Measurements from ENCODE around the gene ATF7. TPM values are rescaled to one million over a fixed set of nuclear protein-coding genes. Genes with fewer than 3 reads are reported as not detected.
A peak's percentile ranks its signal among the peaks of the same experiment; 100 is the strongest.

ATF7 gene
- total and polyA plus RNA-seq, 9 of the 15 experiments (the other 6 are each of a cell fraction or from before 2014, with no cell fraction given), result 10.6 to 30.4 (median 20.7) TPM

GRCh38 chr12:53593031-53593430 is 33.2 kb downstream of the ATF7 start:
- FAIRE-seq (no peak), ATAC-seq (no peak), DNase-seq (ENCODE audit: extremely low read depth in 1 of 4, low spot score in 3 of 4) (no peak)
- peak; percentile 28; the same call in 1 of the 2 replicates for TF ChIP-seq ZNF121 (CRISPR knock-in tag; conservative IDR thresholded peaks at IDR 0.05)
- no peak for TF ChIP-seq GATAD2A (IDR thresholded peaks at IDR 0.05)
- CTCF ChIA-PET (ENCODE audit: low intra/inter-chr PET ratio), result interaction anchor here (0.7 kb wide), 1 partner anchor 28 kb away, joined by 4 read pairs; no protein-coding TSS in a partner anchor
- no TSS peak for BruUV-seq (replicated peaks)
- no peak overlapping the region for H2AFZ ChIP-seq (ENCODE audit: low read depth, low read length)
- no peaks in the 10 kb centered on the region for H4K20me1 ChIP-seq (replicated peaks; ENCODE audit: control insufficient read depth, insufficient read depth, low read length)
- in situ Hi-C loops (cut with MboI) (no loop called here), intact Hi-C loops (cut with micrococcal nuclease) (no loop called here)
- 57% methylated on average over 1 of the region's 1 CpG for WGBS (ENCODE audit: insufficient coverage, low coverage, missing lambda C conversion rate)
- H3K4me1 ChIP-seq (replicated peaks in 1 of 2; ENCODE audit: control insufficient read depth in 2 of 2, insufficient read depth in 2 of 2, low read length in 2 of 2), result peaks cover 0 to 7% of the 10 kb centered on the region in 2 experiments; a peak in 1 of 5 replicates
- POLR2A ChIA-PET, result interaction anchor here (0.7 kb wide), 1 partner anchor 38 kb away, joined by 4 read pairs; no protein-coding TSS in a partner anchor
- H3K79me2 ChIP-seq (ENCODE audit: control insufficient read depth, insufficient read depth, low read length), result no peaks in the 10 kb centered on the region; the same call in 2 of the 3 replicates
- H3K4me2 ChIP-seq (ENCODE audit: insufficient read depth, low read length), result no peak overlapping the region
- H3K9me1 ChIP-seq (ENCODE audit: control insufficient read depth, insufficient read depth, low read length), result no peaks in the 10 kb centered on the region
- H3K9ac ChIP-seq (ENCODE audit: insufficient read depth in 1 of 2, low read depth in 2 of 2, low read length in 2 of 2), result no peak overlapping the region
- H3K27ac ChIP-seq (ENCODE audit: extremely low read depth, low read depth, low read length), result no peak overlapping the region
- no peaks in the 10 kb centered on the region for H3K27me3 ChIP-seq (ENCODE audit: control insufficient read depth in 2 of 2, insufficient read depth in 2 of 2, low read length in 2 of 2)
- H3K36me3 ChIP-seq (ENCODE audit: control insufficient read depth, insufficient read depth, low read length), result no peaks in the 10 kb centered on the region
- H3K9me3 ChIP-seq (replicated peaks; ENCODE audit: control insufficient read depth, insufficient read depth, low read depth, low read length), result no peaks in the 10 kb centered on the region
- no peak overlapping the region for H3K4me3 ChIP-seq

DNA sequence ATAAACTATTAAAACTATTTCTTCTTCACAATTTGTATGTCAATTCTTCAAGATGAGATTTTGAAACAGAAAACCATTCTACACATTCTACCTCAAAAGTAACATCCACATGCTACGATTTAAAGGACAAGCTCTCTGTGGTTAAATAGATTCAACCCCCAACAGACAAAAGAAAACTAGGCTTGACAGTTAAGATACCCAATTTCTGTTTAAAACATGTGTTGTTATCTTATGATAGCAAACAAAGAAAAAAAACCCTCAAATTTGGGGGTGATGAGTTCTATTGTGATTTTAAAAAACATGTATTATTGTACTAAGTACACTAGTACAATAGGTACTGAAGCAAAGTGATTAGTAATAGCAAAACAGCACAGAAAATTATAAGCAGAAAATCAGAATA is 33.8 kb downstream of the ATF7 start:
- peaks cover 0 to 7% of the 10 kb centered on the region in 2 experiments; a peak in 1 of 5 replicates for H3K4me1 ChIP-seq (replicated peaks in 1 of 2; ENCODE audit: control insufficient read depth in 2 of 2, insufficient read depth in 2 of 2, low read length in 2 of 2)
- H3K27ac ChIP-seq (ENCODE audit: extremely low read depth, low read depth, low read length), result no peak overlapping the region
- POLR2A ChIA-PET, result interaction anchor here (0.9 to 1.4 kb wide), 5 partner anchors 12 to 79 kb away, joined by 3 to 5 read pairs (median 4); no protein-coding TSS in a partner anchor
- TF ChIP-seq NONO (IDR thresholded peaks at IDR 0.05; ENCODE audit: low read depth in 2 of 2, low read length in 1 of 2), result no peak
- no peak for TF ChIP-seq SMAD1 (IDR thresholded peaks at IDR 0.05; ENCODE audit: low read depth, low read length, partially characterized antibody)
- TF ChIP-seq ZNF280B (CRISPR knock-in tag; IDR thresholded peaks at IDR 0.05), result no peak
- TF ChIP-seq ZNF263 (CRISPR knock-in tag; IDR thresholded peaks at IDR 0.05; ENCODE audit: borderline replicate concordance), result no peak
- no peak for TF ChIP-seq ESRRA (IDR thresholded peaks at IDR 0.05; ENCODE audit: borderline replicate concordance, low read depth)
- TF ChIP-seq CREB5 (CRISPR knock-in tag; IDR thresholded peaks at IDR 0.05), result no peak
- no peak for TF ChIP-seq ZNF175 (CRISPR knock-in tag; IDR thresholded peaks at IDR 0.05; ENCODE audit: low read depth)
- no peak for TF ChIP-seq KLF10 (CRISPR knock-in tag; IDR thresholded peaks at IDR 0.05)
- TF ChIP-seq ZNF316 (IDR thresholded peaks at IDR 0.05), result no peak
- TF ChIP-seq GTF2F1 (IDR thresholded peaks at IDR 0.05; ENCODE audit: low read depth, low read length), result no peak

More for the DNA sequence above, 33.8 kb downstream of the ATF7 start:
- no peaks in the 10 kb centered on the region for H4K20me1 ChIP-seq (replicated peaks; ENCODE audit: control insufficient read depth, insufficient read depth, low read length)
- no peaks in the 10 kb centered on the region; the same call in 2 of the 3 replicates for H3K79me2 ChIP-seq (ENCODE audit: control insufficient read depth, insufficient read depth, low read length)
- intact Hi-C loops (cut with micrococcal nuclease) (no loop called here), in situ Hi-C loops (cut with MboI) (no loop called here)
- BruUV-seq (replicated peaks), result no TSS peak
- H3K36me3 ChIP-seq (ENCODE audit: control insufficient read depth, insufficient read depth, low read length), result no peaks in the 10 kb centered on the region
- no peak overlapping the region for H3K9ac ChIP-seq (ENCODE audit: insufficient read depth in 1 of 2, low read depth in 2 of 2, low read length in 2 of 2)
- WGBS (ENCODE audit: insufficient coverage, low coverage, missing lambda C conversion rate), result 25% methylated on average over 1 of the region's 1 CpG
- no peaks in the 10 kb centered on the region for H3K9me1 ChIP-seq (ENCODE audit: control insufficient read depth, insufficient read depth, low read length)
- ATAC-seq, result no peak
- H2AFZ ChIP-seq (ENCODE audit: low read depth, low read length), result no peak overlapping the region
- no peaks in the 10 kb centered on the region for H3K9me3 ChIP-seq (replicated peaks; ENCODE audit: control insufficient read depth, insufficient read depth, low read depth, low read length)
- DNase-seq (ENCODE audit: extremely low read depth in 1 of 4, low spot score in 3 of 4), result no peak
- CTCF ChIA-PET (ENCODE audit: low intra/inter-chr PET ratio), result interaction anchor here (0.7 kb wide), 1 partner anchor 29 kb away, joined by 4 read pairs; no protein-coding TSS in a partner anchor
- FAIRE-seq, result no peak
- H3K4me3 ChIP-seq, result no peak overlapping the region
- H3K27me3 ChIP-seq (ENCODE audit: control insufficient read depth in 2 of 2, insufficient read depth in 2 of 2, low read length in 2 of 2), result no peaks in the 10 kb centered on the region
- no peak overlapping the region for H3K4me2 ChIP-seq (ENCODE audit: insufficient read depth, low read length)

All from K562 (cell line).